H1 (cell line): ENCODE measurements around the gene ZNF383. TPM values are rescaled to one million over a fixed set of nuclear protein-coding genes. Genes with fewer than 3 reads are reported as not detected.

ENCODE experiments used
- CTCF ChIA-PET: fragments of 300-600 bp; sonication (Branson Sonifier 250); formaldehyde crosslinking; loops from one replicate; lab custom pipeline; 2021; ENCODE audit not compliant: partially characterized antibody; lab: Charles Lee
- POLR2A ChIA-PET: fragments of 300-600 bp; sonication (Branson Sonifier 250); formaldehyde crosslinking; loops from one replicate; lab custom pipeline; 2021; ENCODE audit warnings: inconsistent platforms; ENCODE audit not compliant: partially characterized antibody; lab: Charles Lee
- DNase-seq, 2 experiments: peaks; one replicate each; pipeline versions ENCODE4 v3.0.0 to v3.0.0-alpha.2; 2010 to 2022; ENCODE audit warnings: low spot score in 2 of 2, low read depth in 1 of 2, mixed read lengths in 1 of 2
- FAIRE-seq: peaks from 2 replicates; lab custom pipeline; 2011; peaks lifted over from hg19 to GRCh38; lab: Jason Lieb, UNC
- H2AFZ ChIP-seq: 2 replicates; pipeline ENCODE4 v1.8.1; 2012; ENCODE audit warnings: low read length, inconsistent platforms
- H2AK5ac ChIP-seq: 2 replicates; pipeline ENCODE4 v1.6.1; 2013; ENCODE audit warnings: low read depth, low read length
- H2BK120ac ChIP-seq: replicated peaks from 2 replicates; pipeline ENCODE3; 2013; ENCODE audit warnings: low read depth, low read length, inconsistent platforms
- H2BK12ac ChIP-seq: 2 replicates; pipeline ENCODE4 v1.6.1; 2013; ENCODE audit warnings: low read depth, low read length
- H2BK15ac ChIP-seq: 2 replicates; pipeline ENCODE4 v1.6.1; 2013; ENCODE audit warnings: low read length
- H2BK20ac ChIP-seq: 2 replicates; pipeline ENCODE4 v1.6.1; 2013; ENCODE audit warnings: low read length
- H2BK5ac ChIP-seq: 2 replicates; pipeline ENCODE4 v1.6.1; 2013; ENCODE audit warnings: low read depth, low read length
- H3K14ac ChIP-seq: 2 replicates; pipeline ENCODE4 v1.6.1; 2013; ENCODE audit warnings: inconsistent platforms; ENCODE audit not compliant: insufficient read length
- H3K18ac ChIP-seq: 2 replicates; pipeline ENCODE4 v1.6.1; 2013; ENCODE audit warnings: low read length; ENCODE audit errors: extremely low read depth
- H3K23ac ChIP-seq: 2 replicates; pipeline ENCODE4 v1.6.1; 2013; ENCODE audit warnings: inconsistent platforms; ENCODE audit not compliant: insufficient read length
- H3K23me2 ChIP-seq: 2 replicates; pipeline ENCODE4 v1.6.1; 2013; ENCODE audit warnings: low read depth, low read length
- H3K27ac ChIP-seq: 2 replicates; pipeline ENCODE4 v1.6.1; 2011; ENCODE audit warnings: low read depth, low read length, inconsistent platforms
- H3K27me3 ChIP-seq, 4 experiments: replicated peaks in 1 of 4; 1 replicate in 1 of 4; 2 replicates in 3 of 4; pipeline versions ENCODE4 v1.6.1 to v1.8.1; 2011 to 2013; ENCODE audit warnings: low read length in 3 of 4, mild to moderate bottlenecking in 3 of 4, inconsistent platforms in 2 of 4, mixed read lengths in 2 of 4, moderate library complexity in 1 of 4; ENCODE audit not compliant: control insufficient read depth in 3 of 4, insufficient read depth in 3 of 4; ENCODE audit errors: extremely low read depth in 1 of 4
- H3K36me3 ChIP-seq, 4 experiments: 2 replicates each; pipeline versions ENCODE4 v1.6.1 to v1.8.1; 2011 to 2013; ENCODE audit warnings: mild to moderate bottlenecking in 4 of 4, low read length in 3 of 4, moderate library complexity in 2 of 4, control low read depth in 1 of 4, inconsistent platforms in 1 of 4; ENCODE audit not compliant: insufficient read depth in 4 of 4, control insufficient read depth in 2 of 4
- H3K4ac ChIP-seq: replicated peaks from 2 replicates; pipeline ENCODE3; 2013; ENCODE audit warnings: low read length, low read depth, mixed read lengths, inconsistent platforms; ENCODE audit not compliant: insufficient read length
- H3K4me1 ChIP-seq, 4 experiments: replicated peaks in 1 of 4; 1 replicate in 1 of 4; 2 replicates in 3 of 4; pipeline versions ENCODE4 v1.6.1 to v1.8.1; 2011 to 2013; ENCODE audit warnings: low read length in 3 of 4, inconsistent platforms in 2 of 4, mixed read lengths in 1 of 4; ENCODE audit not compliant: insufficient read depth in 4 of 4, control insufficient read depth in 3 of 4
- H3K4me2 ChIP-seq, 2 experiments: 2 replicates each; pipeline versions ENCODE4 v1.6.1 to v1.8.1; 2011 to 2013; ENCODE audit warnings: low read depth in 2 of 2, low read length in 2 of 2, control low read depth in 1 of 2, inconsistent platforms in 1 of 2, mild to moderate bottlenecking in 1 of 2; ENCODE audit not compliant: insufficient read depth in 1 of 2
- H3K4me3 ChIP-seq, 4 experiments: fragments of 200-600, 300-600 bp in 1 of 4; sonication (generic), shearing (Covaris generic), sonication (Bioruptor Twin) in 1 of 4; 2 replicates each; pipeline versions ENCODE4 v1.5.1 to v1.8.1; 2011 to 2016; ENCODE audit warnings: low read length in 4 of 4, low read depth in 3 of 4, control low read depth in 2 of 4, inconsistent platforms in 2 of 4, mild to moderate bottlenecking in 2 of 4, mixed read lengths in 1 of 4, moderate library complexity in 1 of 4; ENCODE audit not compliant: insufficient read depth in 2 of 4; ENCODE audit errors: extremely low read depth in 1 of 4
- H3K56ac ChIP-seq: replicated peaks from 2 replicates; pipeline ENCODE3; 2013; ENCODE audit warnings: low read depth, mild to moderate bottlenecking, mixed read lengths, low read length, inconsistent platforms; ENCODE audit not compliant: insufficient read length
- H3K79me1 ChIP-seq: 2 replicates; pipeline ENCODE4 v1.6.1; 2013; ENCODE audit warnings: low read depth, low read length, control low read depth
- H3K79me2 ChIP-seq, 2 experiments: 2 replicates each; pipeline versions ENCODE4 v1.6.1 to v1.8.1; 2012 to 2013; ENCODE audit warnings: low read length in 2 of 2, mild to moderate bottlenecking in 2 of 2, inconsistent platforms in 1 of 2; ENCODE audit not compliant: insufficient read depth in 2 of 2, control insufficient read depth in 1 of 2
- H3K9ac ChIP-seq, 4 experiments: replicated peaks in 1 of 4; 1 replicate in 1 of 4; 2 replicates in 3 of 4; pipeline versions ENCODE4 v1.6.1 to v1.8.1; 2011 to 2013; ENCODE audit warnings: low read depth in 3 of 4, low read length in 3 of 4, control low read depth in 2 of 4, mild to moderate bottlenecking in 2 of 4, moderate library complexity in 2 of 4, inconsistent platforms in 1 of 4; ENCODE audit errors: extremely low read depth in 1 of 4
- H3K9me3 ChIP-seq, 2 experiments: 2 replicates each; pipeline versions ENCODE4 v1.6.1 to v1.8.1; 2012 to 2013; ENCODE audit warnings: mild to moderate bottlenecking in 2 of 2, moderate library complexity in 2 of 2, control low read depth in 1 of 2, inconsistent platforms in 1 of 2, low read depth in 1 of 2, low read length in 1 of 2, mixed read lengths in 1 of 2; ENCODE audit not compliant: insufficient read depth in 2 of 2
- H4K20me1 ChIP-seq, 2 experiments: replicated peaks in 1 of 2; 2 replicates each; pipeline versions ENCODE3 to v1.8.1; 2011 to 2013; ENCODE audit warnings: inconsistent platforms in 2 of 2, low read length in 2 of 2, mild to moderate bottlenecking in 1 of 2; ENCODE audit not compliant: insufficient read depth in 2 of 2, control insufficient read depth in 1 of 2
- H4K5ac ChIP-seq: 2 replicates; pipeline ENCODE4 v1.6.1; 2013; ENCODE audit warnings: low read length, low read depth, mixed read lengths, inconsistent platforms; ENCODE audit not compliant: insufficient read length
- H4K8ac ChIP-seq: 2 replicates; pipeline ENCODE4 v1.8.0; 2013; ENCODE audit warnings: mild to moderate bottlenecking, moderate library complexity, low read length, inconsistent platforms; ENCODE audit not compliant: insufficient read depth; ENCODE audit errors: extremely low read depth
- H4K91ac ChIP-seq: replicated peaks from 2 replicates; pipeline ENCODE3; 2013; ENCODE audit warnings: low read length, mixed read lengths, inconsistent platforms; ENCODE audit not compliant: insufficient read length
- ATF2 ChIP-seq: IDR thresholded peaks from 2 replicates; pipeline ENCODE4 v1.6.1; 2012; ENCODE audit warnings: low read length, inconsistent platforms
- BRCA1 ChIP-seq: IDR thresholded peaks from 2 replicates; pipeline ENCODE4 v1.6.1; 2012; ENCODE audit warnings: low read depth, low read length, improper control_type of control experiment
- CHD1 ChIP-seq: IDR thresholded peaks from 2 replicates; pipeline ENCODE4 v1.6.1; 2012; ENCODE audit warnings: low read depth, low read length, improper control_type of control experiment
- CHD2 ChIP-seq: IDR thresholded peaks from 2 replicates; pipeline ENCODE4 v1.6.1; 2012; ENCODE audit warnings: low read length, improper control_type of control experiment
- CTCF ChIP-seq, 3 experiments: IDR thresholded peaks; 1 replicate in 2 of 3; 2 replicates in 1 of 3; pipeline versions ENCODE4 v1.5.1 to v1.6.1; 2011; ENCODE audit warnings: low read length in 3 of 3, mild to moderate bottlenecking in 3 of 3, inconsistent platforms in 2 of 3, low read depth in 1 of 3, moderate library complexity in 1 of 3; ENCODE audit not compliant: insufficient read depth in 1 of 3; ENCODE audit errors: control extremely low read depth in 1 of 3
- FOSL1 ChIP-seq: IDR thresholded peaks from 2 replicates; pipeline ENCODE4 v1.6.1; 2011; ENCODE audit warnings: mild to moderate bottlenecking, low read depth, low read length, moderate library complexity; ENCODE audit not compliant: insufficient read depth
- SIRT6 ChIP-seq: IDR thresholded peaks from one replicate; pipeline ENCODE4 v1.7.1; 2012; ENCODE audit warnings: low read length, inconsistent platforms
- SP1 ChIP-seq: IDR thresholded peaks from 2 replicates; pipeline ENCODE4 v1.6.1; 2011; ENCODE audit warnings: low read depth, low read length
- TBP ChIP-seq: IDR thresholded peaks from 2 replicates; pipeline ENCODE4 v1.6.1; 2011; ENCODE audit warnings: low read depth, low read length, improper control_type of control experiment
- ZNF274 ChIP-seq: IDR thresholded peaks from 2 replicates; pipeline ENCODE4 v1.7.0; 2012; ENCODE audit warnings: low read length, borderline replicate concordance; ENCODE audit errors: extremely low read depth
- WGBS, 2 experiments: shearing (Covaris generic) in 1 of 2; methylation state at CpG; one replicate each; pipeline versions ENCODE4 v1.1.6 to v1.1.7; 2013 to 2015; ENCODE audit warnings: low lambda C conversion rate in 2 of 2, mixed read lengths in 2 of 2, inconsistent platforms in 1 of 2, low coverage in 1 of 2, missing lambda C conversion rate in 1 of 2; ENCODE audit not compliant: insufficient replicate concordance in 2 of 2, insufficient coverage in 1 of 2, insufficient read length in 1 of 2; ENCODE audit errors: extremely low coverage in 1 of 2, missing lambda C conversion rate in 1 of 2; 5-methylcytosine and 5-hydroxymethylcytosine counted together
- polyA plus RNA-seq, 7 experiments: library from polyadenylated mRNA; depleted of rRNA in 3 of 7; stranded (reverse) in 5 of 7; unstranded in 2 of 7; fragments of >200 nt in 5 of 7; fragments of 200-250 nt in 2 of 7; gene quantifications; 1 replicate in 5 of 7; 2 replicates in 1 of 7; 4 replicates in 1 of 7; pipeline versions ENCODE4 v1.2.1 to v1.2.3, GENCODE V29; 2011 to 2013; ENCODE audit warnings: missing spikeins in 2 of 7, mixed read lengths in 2 of 7
- total RNA-seq: library from RNA; stranded (reverse); fragmentation: NEBNext Ultra II Directional; extraction: Animal tissue kit (Norgen Biotek cat#: 25700); gene quantifications from 2 replicates; pipeline ENCODE4 v1.2.1, GENCODE V29; 2021

ZNF383 gene
- total and polyA plus RNA-seq, 2 of the 8 experiments (the other 6 are each of a cell fraction or from before 2014, with no cell fraction given) = 1.2 to 3.9 TPM

GRCh38 chr19:37217480-37217774, 587 bp upstream of the ZNF383 start:
- FAIRE-seq (no peak), DNase-seq (no peak)
- Histone ChIP-seq H2BK12ac (no peak overlapping the region), H4K8ac (no peak overlapping the region), H3K23me2 (peaks cover 10% of the 10 kb centered on the region), H4K5ac (peak overlapping the region; percentile 84), H3K4ac (no peak overlapping the region), H2BK120ac (no peak overlapping the region), H3K4me1 (no peaks in the 10 kb centered on the region), H3K27ac (peak overlapping the region; percentile 99; the same call in 1 of the 2 replicates), H2BK20ac (no peak overlapping the region), H2BK15ac (no peak overlapping the region), H3K9ac (peak overlapping the region in 3 of 4 experiments; percentile 47 to 94 (median 93); a peak in 4 of 7 replicates), H3K14ac (no peak overlapping the region), H2BK5ac (peak overlapping the region; percentile 100; the same call in 1 of the 2 replicates), H3K4me3 (peak overlapping the region; percentile 91 to 98 (median 96)), H2AFZ (peak overlapping the region; percentile 98), H3K9me3 (no peaks in the 10 kb centered on the region), H3K79me1 (0 out of 2 replicates have a peak, but pooled peaks cover 6% of the 10 kb centered on the region), H3K23ac (no peak overlapping the region), H2AK5ac (no peak overlapping the region), H3K18ac (no peak overlapping the region), H3K27me3 (no peaks in the 10 kb centered on the region), H3K4me2 (peak overlapping the region; percentile 88 to 97), H4K91ac (no peak overlapping the region), H3K36me3 (no peaks in the 10 kb centered on the region), H3K79me2 (peaks cover 6 to 9% of the 10 kb centered on the region in 2 experiments), H3K56ac (no peak overlapping the region), H4K20me1 (no peaks in the 10 kb centered on the region)
- CTCF ChIA-PET = interaction anchor here (1.0 kb wide), 2 partner anchors 12 to 45 kb away, joined by 3 read pairs; partner anchors contain the start of gene ZNF585A
- WGBS, 2 experiments = 4% methylated on average over 7 of the region's 7 CpGs; no CpG with 5 or more reads in 1 of the 2 experiments
- POLR2A ChIA-PET = interaction anchor here (0.5 to 1.9 kb wide), 12 partner anchors 12 to 689 kb away, joined by 3 to 10 read pairs (median 3); partner anchors contain the start of genes ZNF345, ZNF585A and ZNF790
- TF ChIP-seq CTCF (IDR thresholded peaks at IDR 0.05; ENCODE audit: control extremely low read depth in 1 of 3, insufficient read depth in 1 of 3, low read depth in 1 of 3, low read length in 3 of 3) = no peak
- no peak for TF ChIP-seq SP1
- no peak for TF ChIP-seq CHD1
- no peak for TF ChIP-seq ZNF274
- no peak for TF ChIP-seq SIRT6
- TF ChIP-seq CHD2 = no peak
- no peak for TF ChIP-seq FOSL1
- TF ChIP-seq TBP = no peak
- no peak for TF ChIP-seq ATF2
- no peak for TF ChIP-seq BRCA1
